Mesendoderm (in vitro differentiated cells): ENCODE results near the gene F12.

Experiments
- DNase-seq: peaks from one replicate; pipeline ENCODE4 v3.0.0; 2013
- H2AK5ac ChIP-seq: 2 replicates; pipeline ENCODE4 v1.6.1; 2013; ENCODE audit warnings: low read length, inconsistent platforms
- H2BK120ac ChIP-seq: 2 replicates; pipeline ENCODE4 v1.6.1; 2013; ENCODE audit warnings: low read depth, mild to moderate bottlenecking, low read length, moderate library complexity, mixed read lengths
- H2BK15ac ChIP-seq: replicated peaks from 2 replicates; pipeline ENCODE4 v1.6.1; 2013; ENCODE audit warnings: low read depth, mild to moderate bottlenecking, moderate library complexity
- H2BK5ac ChIP-seq: 2 replicates; pipeline ENCODE4 v1.6.1; 2013; ENCODE audit warnings: low read length, inconsistent platforms
- H3K18ac ChIP-seq: 2 replicates; pipeline ENCODE4 v1.6.1; 2013; ENCODE audit warnings: mild to moderate bottlenecking, low read length, mixed read lengths
- H3K23ac ChIP-seq: one replicate; pipeline ENCODE4 v1.6.1; 2013; ENCODE audit warnings: low read length
- H3K27ac ChIP-seq: 2 replicates; pipeline ENCODE4 v1.5.1; 2013; ENCODE audit warnings: low read depth, mild to moderate bottlenecking, inconsistent platforms, low read length, moderate library complexity
- H3K27me3 ChIP-seq: 2 replicates; pipeline ENCODE4 v1.6.1; 2013; ENCODE audit warnings: low read length, control low read depth, mild to moderate bottlenecking, inconsistent platforms; ENCODE audit not compliant: insufficient read depth, poor library complexity
- H3K36me3 ChIP-seq: 2 replicates; pipeline ENCODE4 v1.6.1; 2013; ENCODE audit warnings: low read length, inconsistent platforms; ENCODE audit not compliant: control insufficient read depth, insufficient read depth
- H3K4ac ChIP-seq: one replicate; pipeline ENCODE4 v1.6.1; 2013; ENCODE audit warnings: low read depth, mild to moderate bottlenecking, low read length, moderate library complexity
- H3K4me1 ChIP-seq: 2 replicates; pipeline ENCODE4 v1.6.1; 2013; ENCODE audit warnings: low read depth, low read length, inconsistent platforms; ENCODE audit not compliant: control insufficient read depth
- H3K4me2 ChIP-seq: 2 replicates; pipeline ENCODE4 v1.6.1; 2013; ENCODE audit warnings: low read length
- H3K4me3 ChIP-seq: 2 replicates; pipeline ENCODE4 v1.5.1; 2013; ENCODE audit warnings: mild to moderate bottlenecking, low read length
- H3K56ac ChIP-seq: one replicate; pipeline ENCODE4 v1.6.1; 2013; ENCODE audit warnings: low read length
- H3K79me1 ChIP-seq: 2 replicates; pipeline ENCODE4 v1.6.1; 2013; ENCODE audit warnings: low read length, inconsistent platforms
- H3K79me2 ChIP-seq: 2 replicates; pipeline ENCODE4 v1.6.1; 2013; ENCODE audit warnings: mild to moderate bottlenecking, low read length; ENCODE audit not compliant: control insufficient read depth, insufficient read depth
- H3K9ac ChIP-seq: 2 replicates; pipeline ENCODE4 v1.6.1; 2013; ENCODE audit warnings: low read length, inconsistent platforms
- H4K5ac ChIP-seq: one replicate; pipeline ENCODE4 v1.6.1; 2013; ENCODE audit warnings: low read length
- H4K8ac ChIP-seq: one replicate; pipeline ENCODE4 v1.6.1; 2013; ENCODE audit warnings: low read depth, mild to moderate bottlenecking, control low read depth, low read length, moderate library complexity
- WGBS: extraction: QIAGEN DNeasy Blood & Tissue Kit; methylation state at CpG from one replicate; pipeline ENCODE4 v1.1.7; 2013; ENCODE audit warnings: low lambda C conversion rate, missing lambda C conversion rate; ENCODE audit not compliant: insufficient coverage; ENCODE audit errors: extremely low coverage; 5-methylcytosine and 5-hydroxymethylcytosine counted together

The F12 gene

GRCh38 chr5:177437623-177438022 lies 28.3 kb upstream of the F12 start:
- H3K18ac ChIP-seq = no peak overlapping the region
- H3K56ac ChIP-seq = no peak overlapping the region
- H3K9ac ChIP-seq = no peak overlapping the region
- WGBS = no CpG with 5 or more reads among the region's 4 CpGs
- H3K4me1 ChIP-seq = no peaks in the 10 kb centered on the region
- H3K23ac ChIP-seq = no peak overlapping the region
- H2AK5ac ChIP-seq = no peak overlapping the region
- no peak overlapping the region for H4K5ac ChIP-seq
- no peak overlapping the region for H3K27ac ChIP-seq
- H2BK120ac ChIP-seq = no peak overlapping the region
- no peak overlapping the region for H2BK5ac ChIP-seq
- H4K8ac ChIP-seq = no peak overlapping the region
- no peak overlapping the region for H3K4me3 ChIP-seq
- no peaks in the 10 kb centered on the region for H3K79me1 ChIP-seq
- H2BK15ac ChIP-seq = no peak overlapping the region
- DNase-seq = no peak
- no peaks in the 10 kb centered on the region for H3K79me2 ChIP-seq
- peaks cover 1% of the 10 kb centered on the region for H3K36me3 ChIP-seq
- no peak overlapping the region for H3K4ac ChIP-seq
- no peaks in the 10 kb centered on the region for H3K27me3 ChIP-seq
- no peak overlapping the region for H3K4me2 ChIP-seq

GRCh38 chr5:177435847-177436536 lies 26.6 kb upstream of the F12 start:
- Histone ChIP-seq H3K27ac (no peak overlapping the region), H3K23ac (no peak overlapping the region), H3K4me2 (no peak overlapping the region), H3K4ac (no peak overlapping the region), H3K36me3 (peaks cover 1% of the 10 kb centered on the region), H2AK5ac (no peak overlapping the region), H4K8ac (no peak overlapping the region), H3K56ac (no peak overlapping the region), H2BK15ac (no peak overlapping the region), H2BK120ac (no peak overlapping the region), H3K27me3 (no peaks in the 10 kb centered on the region), H3K79me1 (no peaks in the 10 kb centered on the region), H3K4me1 (no peaks in the 10 kb centered on the region), H2BK5ac (no peak overlapping the region), H3K9ac (no peak overlapping the region), H3K79me2 (no peaks in the 10 kb centered on the region), H4K5ac (no peak overlapping the region), H3K4me3 (no peak overlapping the region), H3K18ac (no peak overlapping the region)
- WGBS = no CpG with 5 or more reads among the region's 37 CpGs
- DNase-seq = no peak

- Histone ChIP-seq H3K79me1 (no peaks in the 10 kb centered on the region), H2BK120ac (no peak overlapping the region), H3K4me3 (no peak overlapping the region), H3K4ac (no peak overlapping the region), H2BK15ac (no peak overlapping the region), H4K8ac (no peak overlapping the region), H3K27me3 (no peaks in the 10 kb centered on the region), H3K18ac (no peak overlapping the region), H3K9ac (no peak overlapping the region), H4K5ac (no peak overlapping the region), H3K4me2 (no peak overlapping the region), H3K27ac (no peak overlapping the region), H2AK5ac (no peak overlapping the region), H3K56ac (no peak overlapping the region), H2BK5ac (no peak overlapping the region), H3K23ac (no peak overlapping the region), H3K4me1 (no peaks in the 10 kb centered on the region), H3K36me3 (peaks cover 1% of the 10 kb centered on the region), H3K79me2 (no peaks in the 10 kb centered on the region)
- no CpG with 5 or more reads among the region's 20 CpGs for WGBS
- DNase-seq = no peak
These were observed 25.8 kb upstream of the F12 start for GRCh38 chr5:177434942-177435738.

GRCh38 chr5:177434437-177434836 lies 25.1 kb upstream of the F12 start:
- no CpG with 5 or more reads among the region's 8 CpGs for WGBS
- no peaks in the 10 kb centered on the region for H3K27me3 ChIP-seq
- no peak overlapping the region for H3K18ac ChIP-seq
- H3K36me3 ChIP-seq = peaks cover 1% of the 10 kb centered on the region
- H2AK5ac ChIP-seq = no peak overlapping the region
- H3K79me1 ChIP-seq = peaks cover 3% of the 10 kb centered on the region
- no peak overlapping the region for H3K56ac ChIP-seq
- H4K8ac ChIP-seq = no peak overlapping the region
- no peak overlapping the region for H3K9ac ChIP-seq
- H3K4ac ChIP-seq = no peak overlapping the region
- no peaks in the 10 kb centered on the region for H3K4me1 ChIP-seq
- H3K4me3 ChIP-seq = no peak overlapping the region
- no peak overlapping the region for H3K4me2 ChIP-seq
- H2BK5ac ChIP-seq = no peak overlapping the region
- no peak overlapping the region for H3K23ac ChIP-seq
- DNase-seq = no peak
- no peak overlapping the region for H4K5ac ChIP-seq
- no peak overlapping the region for H2BK15ac ChIP-seq
- H3K27ac ChIP-seq = no peak overlapping the region
- no peak overlapping the region for H2BK120ac ChIP-seq
- no peaks in the 10 kb centered on the region for H3K79me2 ChIP-seq

GRCh38 chr5:177433658-177434217 lies 24.4 kb upstream of the F12 start:
- Histone ChIP-seq H3K79me1 (peaks cover 4% of the 10 kb centered on the region), H3K27ac (no peak overlapping the region), H3K27me3 (no peaks in the 10 kb centered on the region), H4K5ac (no peak overlapping the region), H3K9ac (no peak overlapping the region), H3K79me2 (no peaks in the 10 kb centered on the region), H3K4ac (no peak overlapping the region), H4K8ac (no peak overlapping the region), H3K4me2 (no peak overlapping the region), H3K36me3 (peaks cover 1% of the 10 kb centered on the region), H3K18ac (no peak overlapping the region), H3K4me1 (no peaks in the 10 kb centered on the region), H2BK15ac (no peak overlapping the region), H2BK5ac (no peak overlapping the region), H3K23ac (no peak overlapping the region), H3K56ac (no peak overlapping the region), H3K4me3 (no peak overlapping the region), H2AK5ac (no peak overlapping the region), H2BK120ac (no peak overlapping the region)
- WGBS = no CpG with 5 or more reads among the region's 29 CpGs
- no peak for DNase-seq
